H9 (cell line): ENCODE results near the gene HOXA4. TPM values are rescaled to one million over a fixed set of nuclear protein-coding genes. Genes with fewer than 3 reads are reported as not detected.
A peak's percentile ranks its signal among the peaks of the same experiment; 100 is the strongest.

Source experiments
- DNase-seq: peaks from one replicate; pipeline ENCODE4 v3.0.0-alpha.2; 2017
- H2AFZ ChIP-seq: one replicate; pipeline ENCODE4 v1.6.1; 2013; ENCODE audit warnings: mild to moderate bottlenecking, low read length, control low read depth, moderate library complexity
- H2AK5ac ChIP-seq: 2 replicates; pipeline ENCODE4 v1.6.1; 2013; ENCODE audit warnings: low read length, control low read depth, mixed read lengths; ENCODE audit not compliant: insufficient read length
- H2BK120ac ChIP-seq: one replicate; pipeline ENCODE4 v1.6.1; 2013; ENCODE audit warnings: low read depth, mild to moderate bottlenecking, low read length, control low read depth, inconsistent platforms; ENCODE audit not compliant: poor library complexity, severe bottlenecking
- H2BK12ac ChIP-seq: 2 replicates; pipeline ENCODE4 v1.6.1; 2013; ENCODE audit warnings: low read length, control low read depth, mixed read lengths, low read depth; ENCODE audit not compliant: insufficient read length
- H2BK15ac ChIP-seq: 2 replicates; pipeline ENCODE4 v1.6.1; 2013; ENCODE audit warnings: low read depth, low read length, control low read depth
- H2BK20ac ChIP-seq: one replicate; pipeline ENCODE4 v1.6.1; 2013; ENCODE audit warnings: low read depth, mild to moderate bottlenecking, low read length, control low read depth, inconsistent platforms; ENCODE audit not compliant: poor library complexity, severe bottlenecking
- H2BK5ac ChIP-seq: 2 replicates; pipeline ENCODE4 v1.6.1; 2013; ENCODE audit warnings: low read length, control low read depth, mixed read lengths; ENCODE audit not compliant: insufficient read length
- H3K14ac ChIP-seq: 2 replicates; pipeline ENCODE4 v1.6.1; 2013; ENCODE audit warnings: low read length, control low read depth; ENCODE audit not compliant: insufficient read depth
- H3K18ac ChIP-seq: 2 replicates; pipeline ENCODE4 v1.6.1; 2013; ENCODE audit warnings: low read depth, mild to moderate bottlenecking, mixed read lengths, low read length, control low read depth; ENCODE audit not compliant: insufficient read length
- H3K23ac ChIP-seq: 2 replicates; pipeline ENCODE4 v1.6.1; 2013; ENCODE audit warnings: low read length, control low read depth, mixed read lengths, low read depth; ENCODE audit not compliant: insufficient read length
- H3K23me2 ChIP-seq: 2 replicates; pipeline ENCODE4 v1.6.1; 2013; ENCODE audit warnings: low read depth, mild to moderate bottlenecking, mixed read lengths, low read length, control low read depth; ENCODE audit not compliant: insufficient read length, poor library complexity, severe bottlenecking
- H3K27ac ChIP-seq: 2 replicates; pipeline ENCODE4 v1.5.1; 2013; ENCODE audit warnings: low read length, control low read depth, mixed read lengths, low read depth; ENCODE audit not compliant: insufficient read length
- H3K27me3 ChIP-seq: 2 replicates; pipeline ENCODE4 v1.6.1; 2013; ENCODE audit warnings: low read length, control low read depth, inconsistent platforms; ENCODE audit not compliant: insufficient read depth
- H3K4ac ChIP-seq: 2 replicates; pipeline ENCODE4 v1.6.1; 2013; ENCODE audit warnings: low read depth, mild to moderate bottlenecking, control low read depth, inconsistent platforms, low read length, moderate library complexity
- H3K4me1 ChIP-seq: 2 replicates; pipeline ENCODE4 v1.6.1; 2013; ENCODE audit warnings: low read length, control low read depth, inconsistent platforms; ENCODE audit not compliant: insufficient read depth
- H3K4me2 ChIP-seq: 2 replicates; pipeline ENCODE4 v1.6.1; 2013; ENCODE audit warnings: low read length, control low read depth, mixed read lengths; ENCODE audit not compliant: insufficient read length, insufficient read depth
- H3K56ac ChIP-seq: 2 replicates; pipeline ENCODE4 v1.6.1; 2013; ENCODE audit warnings: low read depth, mild to moderate bottlenecking, mixed read lengths, low read length, control low read depth; ENCODE audit not compliant: insufficient read length
- H3K79me1 ChIP-seq: 2 replicates; pipeline ENCODE4 v1.6.1; 2013; ENCODE audit warnings: low read depth, mild to moderate bottlenecking, moderate library complexity, low read length, control low read depth, inconsistent platforms; ENCODE audit not compliant: insufficient read depth, poor library complexity, severe bottlenecking
- H3K79me2 ChIP-seq: 2 replicates; pipeline ENCODE4 v1.6.1; 2013; ENCODE audit warnings: low read length, control low read depth, inconsistent platforms; ENCODE audit not compliant: insufficient read depth
- H3K9ac ChIP-seq: 2 replicates; pipeline ENCODE4 v1.6.1; 2013; ENCODE audit warnings: low read length, control low read depth, mixed read lengths; ENCODE audit not compliant: insufficient read length; ENCODE audit errors: extremely low read depth
- H3K9me3 ChIP-seq: one replicate; pipeline ENCODE4 v1.6.1; 2013; ENCODE audit warnings: low read depth, low read length, inconsistent platforms; ENCODE audit not compliant: control insufficient read depth
- H3T11ph ChIP-seq: one replicate; pipeline ENCODE4 v1.6.1; 2013; ENCODE audit warnings: mild to moderate bottlenecking, low read length, control low read depth, inconsistent platforms
- H4K20me1 ChIP-seq: one replicate; pipeline ENCODE4 v1.6.1; 2013; ENCODE audit not compliant: control insufficient read depth, insufficient read length, insufficient read depth
- H4K5ac ChIP-seq: 2 replicates; pipeline ENCODE4 v1.6.1; 2013; ENCODE audit warnings: low read depth, mild to moderate bottlenecking, mixed read lengths, low read length, control low read depth; ENCODE audit not compliant: insufficient read length
- H4K8ac ChIP-seq: replicated peaks from 2 replicates; pipeline ENCODE4 v1.6.1; 2013; ENCODE audit warnings: low read length, control low read depth, mixed read lengths, low read depth; ENCODE audit not compliant: insufficient read length
- H4K91ac ChIP-seq: 2 replicates; pipeline ENCODE4 v1.6.1; 2013; ENCODE audit warnings: low read depth, mild to moderate bottlenecking, moderate library complexity, mixed read lengths, low read length, control low read depth; ENCODE audit not compliant: insufficient read length
- H3K27ac Mint-ChIP-seq, 3 experiments: 2 replicates in 2 of 3; 3 replicates in 1 of 3; pipeline ENCODE4 v1.8.0; 2020 to 2021; ENCODE audit warnings: mixed read lengths in 3 of 3, mild to moderate bottlenecking in 1 of 3, moderate library complexity in 1 of 3
- H3K27me3 Mint-ChIP-seq: 2 replicates; pipeline ENCODE4 v1.8.0; 2021; ENCODE audit warnings: low read depth, mild to moderate bottlenecking, moderate library complexity, mixed read lengths
- H3K36me3 Mint-ChIP-seq, 3 experiments: 2 replicates in 2 of 3; 3 replicates in 1 of 3; pipeline ENCODE4 v1.8.0; 2020 to 2021; ENCODE audit warnings: low read depth in 3 of 3, mixed read lengths in 3 of 3; ENCODE audit not compliant: insufficient read depth in 1 of 3
- H3K4me1 Mint-ChIP-seq, 2 experiments: 2 replicates each; pipeline ENCODE4 v1.8.0; 2020; ENCODE audit warnings: mixed read lengths in 2 of 2
- H3K4me3 Mint-ChIP-seq, 2 experiments: 2 replicates in 1 of 2; 3 replicates in 1 of 2; pipeline ENCODE4 v1.8.0; 2020 to 2021; ENCODE audit warnings: mild to moderate bottlenecking in 2 of 2, mixed read lengths in 2 of 2, moderate library complexity in 1 of 2
- H3K9me3 Mint-ChIP-seq, 2 experiments: 2 replicates in 1 of 2; 3 replicates in 1 of 2; pipeline ENCODE4 v1.8.0; 2020; ENCODE audit warnings: mild to moderate bottlenecking in 2 of 2, mixed read lengths in 2 of 2, moderate library complexity in 1 of 2
- CTCF ChIP-seq: fragments of 200-600 bp; sonication (generic); conservative IDR thresholded peaks from 3 replicates; pipeline ENCODE4 v1.8.0; 2021; ENCODE audit warnings: antibody characterized with exemption, mild to moderate bottlenecking
- WGBS: extraction: QIAGEN DNeasy Blood & Tissue Kit; methylation state at CpG from one replicate; pipeline ENCODE4 v1.1.7; 2013; ENCODE audit warnings: missing lambda C conversion rate, low lambda C conversion rate, mixed read lengths; ENCODE audit not compliant: insufficient read length; ENCODE audit errors: extremely low coverage; 5-methylcytosine and 5-hydroxymethylcytosine counted together
- total RNA-seq: library from RNA; stranded (reverse); gene quantifications from 2 replicates; pipeline ENCODE4 v1.2.1, GENCODE V29; 2021

HOXA4 gene
- total RNA-seq, 1 experiment from 2014 or later = not detected

GRCh38 chr7:27112955-27113949, 17.3 kb downstream of the HOXA4 start:
- DNase-seq = peak; percentile 76
- H3K79me2 ChIP-seq = no peaks in the 10 kb centered on the region
- H3K27ac Mint-ChIP-seq = no peak overlapping the region

More at GRCh38 chr7:27112955-27113949, 17.3 kb downstream of the HOXA4 start:
- Histone ChIP-seq H3K14ac (no peak overlapping the region), H3K4ac (no peak overlapping the region), H3K56ac (no peak overlapping the region), H4K91ac (no peak overlapping the region), H3K79me1 (no peaks in the 10 kb centered on the region), H3K9ac (no peak overlapping the region), H2BK5ac (no peak overlapping the region), H2AK5ac (no peak overlapping the region), H2BK15ac (no peak overlapping the region), H2BK120ac (no peak overlapping the region), H4K8ac (no peak overlapping the region), H3K23ac (no peak overlapping the region), H3K4me2 (peak overlapping the region; percentile 44), H3T11ph (no peak overlapping the region), H2BK12ac (no peak overlapping the region), H3K27me3 (peaks cover 96% of the 10 kb centered on the region), H3K23me2 (peaks cover 3% of the 10 kb centered on the region), H3K9me3 (no peaks in the 10 kb centered on the region), H3K18ac (no peak overlapping the region), H2AFZ (no peak overlapping the region), H4K5ac (no peak overlapping the region), H3K27ac (no peak overlapping the region), H2BK20ac (no peak overlapping the region), H4K20me1 (peaks cover 2% of the 10 kb centered on the region), H3K4me1 (no peaks in the 10 kb centered on the region)
- no peak for TF ChIP-seq CTCF
- H3K4me3 Mint-ChIP-seq = peak overlapping the region in 1 of 2 experiments; percentile 73; a peak in 3 of 5 replicates
- H3K36me3 Mint-ChIP-seq = no peaks in the 10 kb centered on the region; a peak in 1 of 7 replicates
- no CpG with 5 or more reads among the region's 57 CpGs for WGBS
- H3K27me3 Mint-ChIP-seq = peaks cover 98% of the 10 kb centered on the region
- H3K9me3 Mint-ChIP-seq = no peaks in the 10 kb centered on the region; a peak in 3 of 5 replicates
- peaks cover 10 to 22% of the 10 kb centered on the region in 2 experiments for H3K4me1 Mint-ChIP-seq
